ENCODE data around the gene ASTE1.

GRCh38 chr3:131018970-131019369, 7.7 kb downstream of the ASTE1 start:
- TF ChIP-seq CTCF (IDR thresholded peaks at IDR 0.05) (no peak), POLR2A (IDR thresholded peaks at IDR 0.05) (no peak)

Measured in thyroid gland (tissue), 4 donors.